CD1c-positive myeloid dendritic cell (primary cell): ENCODE data around the gene PFDN6.
A peak's percentile ranks its signal among the peaks of the same experiment; 100 is the strongest.

Source experiments
- DNase-seq: peaks from one replicate; pipeline ENCODE4 v3.0.0-alpha.2; 2016; ENCODE audit errors: extremely low spot score

Gene PFDN6

DNA sequence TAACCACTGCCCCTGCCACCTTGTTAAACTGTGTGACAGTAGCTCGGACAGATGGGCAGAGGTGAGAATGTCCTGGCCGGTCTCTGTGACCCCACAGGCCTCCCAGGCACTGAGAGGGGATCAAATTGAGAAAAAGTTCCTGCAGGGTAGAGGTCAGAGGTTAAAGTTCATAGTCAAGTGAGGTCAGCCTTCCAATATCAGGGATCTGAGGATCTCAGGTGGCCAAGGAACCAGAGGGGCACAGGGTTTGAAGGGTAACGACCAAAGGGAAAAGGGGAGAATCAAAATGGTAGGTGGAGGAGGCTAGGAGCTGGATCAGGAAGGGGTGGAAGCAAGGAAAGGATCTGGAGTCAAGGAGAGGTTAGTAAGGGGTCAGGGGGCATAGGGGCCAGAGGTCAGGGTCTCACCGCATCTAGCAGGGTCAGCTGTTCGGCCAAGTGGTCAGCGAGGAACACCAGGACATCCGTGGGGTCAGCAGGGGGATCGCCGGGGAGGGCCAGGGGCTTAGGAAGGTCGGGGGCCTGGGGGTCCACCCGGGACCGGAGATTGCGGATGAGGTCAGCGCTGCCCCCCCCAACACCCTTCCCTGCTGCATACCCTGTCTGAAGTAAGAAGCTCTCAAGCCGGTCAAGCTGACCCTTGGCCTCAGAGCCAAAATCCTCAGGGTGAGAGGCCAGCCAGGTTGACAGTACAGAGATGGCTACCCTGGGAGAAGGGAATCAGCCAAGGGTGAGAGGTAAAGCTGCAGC lies 6.4 kb downstream of the PFDN6 start:
- DNase-seq, result no peak

DNA sequence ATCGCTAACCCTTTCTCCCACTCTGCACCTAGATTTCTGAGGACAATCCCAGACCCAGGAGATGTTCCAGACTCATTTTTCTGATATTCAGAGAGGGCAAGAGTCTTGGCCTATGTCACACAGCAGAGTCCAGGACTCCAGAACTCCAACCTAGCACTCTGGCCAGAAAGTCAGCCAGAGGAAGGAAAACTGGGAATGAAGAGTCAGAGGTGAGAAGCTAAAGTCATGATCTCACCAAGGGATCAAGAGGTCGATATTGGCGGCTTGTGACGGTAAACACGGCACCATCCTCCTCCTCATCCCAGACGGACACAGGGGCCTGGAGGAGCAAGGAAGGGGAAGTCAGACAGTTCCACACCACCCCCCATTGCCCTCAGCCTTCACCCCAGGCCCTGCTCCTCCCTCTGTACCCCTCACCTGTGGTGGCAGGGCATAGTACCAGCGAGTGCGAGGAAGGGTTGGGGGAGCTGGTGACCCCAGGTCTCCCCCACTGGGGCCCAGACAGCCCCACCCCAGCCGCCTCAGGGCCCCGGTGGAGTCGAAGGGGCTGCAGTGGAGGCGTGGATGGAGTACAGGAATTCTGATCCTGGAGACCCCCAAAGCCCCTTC lies 7.5 kb downstream of the PFDN6 start:
- no peak for DNase-seq

DNA sequence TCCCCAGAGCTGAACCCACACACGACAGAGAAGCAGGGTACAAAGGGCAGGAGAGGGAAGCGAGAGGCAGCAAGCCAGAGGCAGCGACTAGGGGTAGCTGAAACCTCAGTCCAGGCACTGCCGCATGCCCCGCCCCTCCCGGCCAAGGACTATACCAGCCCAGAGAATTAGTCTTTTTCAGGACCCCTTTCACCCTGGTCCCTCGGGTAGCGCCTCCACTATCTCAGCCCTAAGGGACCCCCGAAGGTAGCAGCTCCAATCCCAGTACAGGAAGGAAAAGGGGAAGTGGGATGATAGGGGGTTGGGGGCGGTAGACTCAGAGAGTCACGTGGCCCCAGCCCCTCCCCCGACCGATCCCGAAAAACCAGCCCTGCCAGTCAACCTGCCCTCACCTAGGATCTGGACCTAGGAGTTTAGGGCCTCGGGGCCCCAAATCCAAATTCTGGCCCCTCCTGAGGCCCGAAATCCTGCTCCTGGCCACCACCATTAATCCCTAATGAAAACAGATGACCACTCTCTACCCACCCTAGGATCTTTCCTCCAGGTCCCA lies 8.1 kb downstream of the PFDN6 start:
- peak; percentile 48 for DNase-seq

DNA sequence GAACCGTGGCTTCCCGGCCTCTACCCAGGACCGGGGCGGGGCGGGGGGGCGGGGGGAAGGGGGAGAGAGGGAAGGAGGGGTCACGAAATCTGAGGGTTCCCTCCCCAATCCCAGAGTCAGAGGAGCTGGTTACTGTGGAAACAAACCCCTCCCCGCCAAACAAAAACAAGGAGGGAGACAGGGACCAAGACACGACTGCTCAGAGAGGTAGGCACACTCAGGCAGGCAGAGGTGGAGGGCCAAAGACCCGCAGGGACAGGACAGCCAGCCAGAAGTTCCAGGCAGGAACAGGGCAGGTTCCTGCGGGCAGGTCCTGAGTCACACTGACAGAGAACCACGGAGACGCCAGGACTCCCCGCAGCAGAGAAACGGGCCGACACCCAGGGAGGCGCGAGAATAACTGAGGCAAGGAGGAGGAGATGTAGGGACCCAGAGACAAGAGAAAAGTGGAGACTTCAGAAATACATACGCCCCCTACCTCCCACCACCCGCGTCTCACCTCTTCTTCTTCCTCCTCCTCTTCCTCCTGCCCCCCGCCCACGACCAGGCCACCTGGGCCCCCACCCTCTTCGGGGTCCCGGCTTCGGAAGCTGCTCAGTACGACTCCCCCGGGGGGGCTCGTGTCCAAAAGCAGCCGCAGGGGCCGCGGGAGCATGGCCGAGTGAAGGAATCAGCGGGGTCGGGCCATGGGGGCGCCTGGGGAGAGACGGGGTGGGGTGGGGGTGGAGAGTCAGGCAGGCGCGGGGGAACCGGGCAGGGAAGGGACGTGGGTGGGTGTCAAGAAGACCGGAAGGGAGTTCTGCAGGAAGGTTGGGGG lies 8.8 kb downstream of the PFDN6 start:
- DNase-seq, result peak; percentile 88

DNA sequence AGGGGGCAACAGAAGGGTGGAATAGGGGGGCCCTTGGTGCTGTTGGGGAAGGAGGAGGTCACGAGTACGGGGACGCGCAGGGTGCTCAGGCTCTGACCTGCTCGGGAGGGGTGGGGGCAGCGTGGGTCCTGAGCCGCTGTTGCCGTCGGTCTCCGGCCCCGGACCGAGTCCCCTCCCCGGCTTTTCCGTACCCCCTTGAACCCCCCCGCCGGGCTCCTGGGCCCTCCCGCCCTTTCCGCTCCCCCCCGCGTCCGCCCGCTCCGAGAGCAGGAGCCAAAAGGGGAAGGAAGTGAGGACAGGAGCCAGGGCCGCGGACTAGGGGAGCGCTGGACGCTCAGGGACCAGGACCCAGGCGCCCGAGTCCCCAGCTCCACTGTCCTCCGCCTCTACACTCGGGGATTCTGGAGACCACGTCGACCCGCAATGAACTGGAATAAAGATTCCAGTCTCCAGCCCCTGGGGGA lies 9.4 kb downstream of the PFDN6 start, which contains the start of gene RGL2:
TSS of gene RGL2 (minus strand) at position 170 of the 464 bp plus-strand sequence. CDS start 332 bp downstream, outside the sequence.
- peak; percentile 77 for DNase-seq

DNA sequence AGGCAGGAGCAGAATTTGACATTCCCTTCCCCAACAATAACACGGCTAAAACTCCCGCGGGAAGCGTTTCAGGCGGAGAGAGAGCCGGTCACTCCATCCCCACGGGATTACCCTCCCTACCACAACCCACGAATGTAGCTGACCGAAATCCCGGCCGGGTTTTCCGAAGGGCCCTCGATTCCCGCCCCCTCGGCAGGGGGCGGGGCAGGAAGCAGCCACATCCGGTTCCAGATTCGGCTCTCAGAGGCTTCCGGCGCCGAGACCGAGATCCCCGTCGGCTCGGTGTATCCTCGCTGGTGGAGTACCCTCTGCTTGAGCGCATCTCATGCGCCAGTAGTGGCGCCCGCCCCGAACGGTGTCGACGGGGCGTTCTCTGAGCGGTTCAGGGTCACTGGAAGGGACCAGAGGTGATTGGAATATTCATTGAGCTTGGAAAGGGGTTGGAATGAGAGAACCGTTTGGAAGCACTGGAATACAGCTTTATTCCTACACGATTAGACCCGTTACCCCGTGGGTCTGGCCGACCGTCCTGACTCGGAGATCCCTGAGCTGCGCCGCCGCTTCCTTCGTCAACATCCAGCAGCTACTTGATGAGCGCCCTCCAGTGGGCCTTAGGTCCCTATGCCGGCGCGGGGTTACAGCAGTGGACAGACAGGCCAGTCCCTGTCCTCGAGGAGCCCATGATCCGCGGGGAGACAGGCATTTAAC lies 10.0 kb downstream of the PFDN6 start:
- DNase-seq, result peak; percentile 96

DNA sequence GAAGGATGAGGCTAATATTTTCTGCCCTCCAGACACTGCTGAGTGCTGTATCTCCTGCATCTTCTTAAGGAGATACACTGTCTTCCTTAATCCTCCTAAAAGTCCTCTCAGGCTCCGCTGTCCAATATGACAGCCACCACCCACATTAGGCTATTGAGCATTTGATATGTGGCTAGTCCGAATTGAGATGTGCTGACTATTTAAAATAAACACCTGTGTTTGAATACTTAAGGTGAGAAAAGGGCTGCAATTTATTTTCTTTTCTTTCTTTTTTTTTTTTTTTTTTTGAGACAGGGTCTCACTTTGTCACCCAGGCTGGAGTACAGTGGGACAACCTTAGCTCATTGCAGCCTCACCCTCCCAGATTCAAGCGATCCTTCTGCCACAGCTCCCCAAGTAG lies 12.5 kb downstream of the PFDN6 start:
- DNase-seq, result no peak

DNA sequence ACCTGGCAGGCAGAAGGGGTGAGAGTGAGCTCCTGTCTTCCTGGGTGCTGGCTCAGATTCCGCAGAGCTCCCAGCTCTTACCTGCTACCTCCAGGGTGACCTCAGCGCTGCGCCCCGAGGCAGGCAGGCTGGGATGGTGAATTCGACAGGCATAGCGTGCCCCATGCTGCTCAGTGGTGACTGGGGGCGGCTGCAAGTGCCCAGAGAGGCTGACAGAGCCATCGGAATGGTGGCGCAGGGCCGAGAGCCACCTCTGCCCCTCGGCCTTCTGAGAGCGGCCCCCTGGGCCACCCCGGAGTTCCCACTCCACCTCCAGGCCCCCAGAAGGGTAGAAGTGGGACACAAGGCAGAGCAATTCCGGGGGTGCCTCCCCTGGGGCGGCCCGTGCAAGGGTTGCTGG lies 14.8 kb downstream of the PFDN6 start:
- no peak for DNase-seq

DNA sequence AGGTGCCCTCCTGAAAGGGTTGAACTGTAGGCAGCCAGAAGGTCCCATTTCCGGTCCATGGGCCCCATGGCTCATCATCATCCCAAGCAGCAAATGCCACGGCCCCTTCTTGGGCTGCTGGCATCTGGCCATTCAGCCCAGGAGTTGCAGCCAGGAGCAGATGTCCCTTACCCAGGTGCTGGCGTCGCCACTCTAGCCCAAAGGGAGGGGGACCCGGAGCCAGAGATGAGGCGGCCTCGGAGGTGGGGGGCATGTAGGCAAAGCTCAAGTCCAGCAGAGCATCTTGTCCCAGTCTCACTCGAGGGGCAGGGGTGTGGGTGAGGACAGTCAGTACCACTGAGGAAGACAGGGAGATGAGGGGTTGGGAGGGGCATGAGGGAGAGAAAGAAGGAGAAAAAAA lies 15.7 kb downstream of the PFDN6 start:
- DNase-seq, result no peak

DNA sequence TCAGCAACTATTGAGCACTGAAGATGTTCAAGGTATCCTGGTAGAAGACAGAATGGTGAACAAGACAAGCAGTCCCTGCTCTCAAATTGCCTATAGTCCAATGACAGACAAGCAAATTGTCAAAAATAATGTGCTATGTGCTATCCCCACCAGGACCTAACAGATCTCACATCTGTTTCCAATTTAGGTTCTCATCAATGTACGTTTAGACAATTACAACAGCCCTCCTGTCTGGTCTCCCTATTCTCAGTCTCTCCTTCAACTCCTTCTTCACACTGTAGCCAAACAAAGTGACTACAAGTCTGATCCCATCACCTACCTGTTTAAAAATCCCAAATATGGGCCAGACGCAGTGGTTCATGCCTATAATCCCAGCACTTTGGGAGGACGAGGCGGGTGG lies 17.0 kb downstream of the PFDN6 start:
- no peak for DNase-seq

DNA sequence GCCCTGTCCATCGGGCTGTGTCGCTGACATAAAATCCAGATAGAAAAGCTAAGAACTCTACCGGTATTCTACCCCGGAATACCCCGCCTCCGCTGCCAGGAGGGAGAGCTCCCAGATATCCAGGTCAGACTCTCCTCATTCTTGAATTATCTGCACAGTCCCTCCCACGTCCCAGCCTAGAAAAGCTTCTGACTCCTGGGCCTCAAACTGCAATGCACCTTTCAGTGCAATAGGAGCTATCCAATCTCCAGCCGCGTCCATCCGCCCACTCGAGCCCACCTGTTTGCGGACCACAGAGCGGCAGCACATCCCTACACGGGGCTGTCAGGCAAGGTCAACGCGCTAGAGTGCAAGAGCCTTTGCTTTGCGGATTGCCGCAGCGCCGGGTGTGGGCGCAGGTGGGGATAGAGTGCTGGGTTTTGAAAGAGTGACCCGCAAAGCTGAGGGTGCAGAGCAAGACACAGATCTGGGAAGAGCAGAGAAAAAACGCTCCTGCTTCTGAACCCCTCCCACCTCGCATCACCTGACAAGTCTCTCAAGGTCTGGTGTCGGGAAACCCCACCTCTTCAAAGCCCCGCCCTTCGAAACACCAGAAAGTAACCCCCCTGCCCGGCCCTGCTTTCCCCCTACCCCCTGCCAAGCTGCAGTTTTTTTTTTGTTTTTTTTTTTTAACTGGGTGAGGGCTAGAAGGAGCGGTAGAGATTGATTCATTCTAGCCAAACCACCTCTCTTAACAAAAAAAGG lies 23.1 kb downstream of the PFDN6 start:
- DNase-seq, result peak; percentile 78

DNA sequence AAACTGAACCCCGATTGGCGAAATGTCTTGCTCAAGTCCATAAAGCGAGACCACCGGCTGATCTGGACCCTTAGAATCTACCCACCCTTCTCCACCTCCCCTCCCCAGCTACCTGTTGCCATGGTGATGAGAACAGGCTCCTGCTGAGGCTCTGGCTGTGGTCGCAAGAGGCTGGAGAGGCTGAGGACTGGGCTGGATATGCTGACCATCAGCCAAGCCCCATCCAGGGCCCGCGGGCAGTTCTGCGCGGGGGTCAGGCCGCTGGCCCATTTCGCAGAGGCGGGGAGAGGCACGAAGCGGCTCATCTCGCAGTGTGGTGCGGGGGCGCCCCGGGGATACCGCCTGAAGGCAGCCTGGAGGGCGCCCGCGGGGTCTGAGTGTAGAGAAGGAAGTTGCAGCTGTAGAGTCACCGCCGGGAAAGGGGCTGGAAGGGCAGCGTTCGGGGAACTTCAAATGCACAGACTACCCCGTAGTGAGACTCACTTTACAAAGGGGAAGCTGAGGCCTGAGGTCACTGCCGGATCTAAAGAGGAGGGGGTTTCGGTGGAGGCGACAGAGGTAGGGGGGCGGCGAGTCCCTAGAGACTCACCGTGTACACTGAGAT lies 23.8 kb downstream of the PFDN6 start:
- DNase-seq, result peak; percentile 91

DNA sequence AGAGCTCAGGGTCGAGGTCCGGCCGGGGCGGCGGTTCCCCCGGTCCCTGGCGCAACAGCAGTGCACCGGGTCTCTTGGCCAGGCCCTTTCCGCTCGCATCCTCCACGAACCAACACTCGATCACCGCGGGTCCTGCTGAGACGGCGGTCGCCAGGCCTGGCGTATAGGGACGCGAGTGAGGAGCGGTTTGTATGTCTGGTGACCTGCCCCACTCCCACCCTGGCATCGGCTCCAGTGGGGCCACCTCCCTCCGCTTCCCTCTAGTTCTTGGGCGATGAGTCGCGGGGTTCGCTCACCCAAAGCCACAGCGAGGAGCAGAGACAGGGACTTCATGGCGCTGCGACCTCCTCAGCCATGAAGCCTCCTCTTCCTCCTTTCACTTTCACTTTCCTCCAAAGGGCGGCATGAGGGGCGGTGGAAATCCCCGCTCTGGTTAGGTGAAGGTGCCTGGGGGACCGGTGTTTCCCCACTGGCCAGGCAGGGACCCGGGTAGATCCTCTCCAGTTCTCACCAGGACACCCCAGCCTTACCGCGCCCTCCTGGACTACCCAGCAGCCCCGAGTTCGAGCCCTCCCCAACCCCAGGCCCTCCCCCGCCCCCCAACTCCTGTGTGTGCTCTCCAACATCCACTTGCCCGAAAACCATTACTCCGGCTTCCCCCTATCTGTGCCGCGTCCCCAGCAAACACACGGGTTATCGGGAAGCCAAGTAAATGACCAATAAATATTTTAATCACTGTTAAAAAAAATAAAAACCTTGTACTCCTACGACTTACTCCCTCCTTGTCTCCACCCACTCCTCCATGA lies 24.5 kb downstream of the PFDN6 start, which contains the start of gene TAPBP:
TSS of gene TAPBP (minus strand) at position 370 of the 806 bp plus-strand sequence. CDS start at position 333, 37 bp downstream.
- peak; percentile 84 for DNase-seq

DNA sequence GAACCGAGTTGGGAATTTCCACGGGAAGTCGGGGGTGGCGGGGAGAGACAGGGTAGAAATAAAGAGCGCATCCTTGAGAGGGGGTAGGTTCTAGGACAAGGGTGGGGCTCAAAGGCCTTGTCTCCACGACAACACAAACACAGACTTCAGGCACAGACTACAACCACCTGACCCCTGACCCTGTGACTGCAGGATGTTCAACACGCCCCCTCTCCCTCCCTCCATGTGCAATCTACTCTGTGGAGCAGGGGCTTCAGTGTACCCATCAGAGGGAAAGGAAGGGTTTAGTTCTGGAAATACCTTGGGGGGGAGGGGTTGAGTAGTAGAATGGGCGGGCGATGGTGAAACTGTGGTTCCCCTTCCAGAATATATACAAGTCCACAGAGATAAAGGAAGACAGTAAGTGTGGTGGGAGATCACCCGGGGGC lies 25.1 kb downstream of the PFDN6 start:
- DNase-seq, result peak; percentile 91

DNA sequence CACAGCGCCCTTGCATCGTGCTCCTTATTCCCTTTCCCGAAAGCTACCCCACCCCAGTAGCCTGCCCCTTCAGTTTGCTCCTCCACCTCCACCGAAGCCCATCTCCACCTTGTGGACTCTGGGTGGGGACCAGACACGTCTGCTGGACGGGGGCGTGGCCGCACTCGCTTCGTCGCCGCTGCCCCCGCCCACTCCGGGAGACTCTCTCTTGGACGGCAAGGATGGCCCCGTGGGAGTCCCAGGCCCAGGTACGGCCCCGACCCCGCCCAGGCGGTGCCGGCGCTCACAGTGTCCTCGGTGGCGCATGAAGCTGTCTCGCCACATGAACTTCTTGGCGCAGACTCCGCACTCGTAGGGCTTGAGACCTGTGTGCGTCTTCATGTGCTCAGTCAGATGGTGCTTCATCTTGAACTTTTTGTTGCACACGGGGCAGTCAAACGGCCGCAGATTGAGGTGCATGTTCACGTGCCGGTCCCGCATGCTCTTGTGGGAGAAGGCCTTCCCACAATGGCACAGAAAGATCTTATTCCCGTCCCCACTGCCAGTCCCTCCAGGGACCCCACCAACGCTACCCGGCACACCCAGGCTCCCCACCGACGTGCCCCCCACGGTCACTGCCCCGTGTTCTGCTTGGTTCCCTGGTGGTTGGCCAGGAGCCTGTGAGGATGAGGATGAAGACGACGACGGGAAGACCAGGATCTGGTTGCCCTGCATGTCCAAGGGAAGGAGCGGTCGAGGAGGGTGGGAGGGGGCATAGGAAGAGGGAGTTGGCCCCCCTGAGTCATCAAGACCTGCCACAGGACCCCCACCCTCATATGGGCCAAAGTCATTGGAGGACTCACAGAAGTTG lies 25.8 kb downstream of the PFDN6 start:
- DNase-seq, result no peak

DNA sequence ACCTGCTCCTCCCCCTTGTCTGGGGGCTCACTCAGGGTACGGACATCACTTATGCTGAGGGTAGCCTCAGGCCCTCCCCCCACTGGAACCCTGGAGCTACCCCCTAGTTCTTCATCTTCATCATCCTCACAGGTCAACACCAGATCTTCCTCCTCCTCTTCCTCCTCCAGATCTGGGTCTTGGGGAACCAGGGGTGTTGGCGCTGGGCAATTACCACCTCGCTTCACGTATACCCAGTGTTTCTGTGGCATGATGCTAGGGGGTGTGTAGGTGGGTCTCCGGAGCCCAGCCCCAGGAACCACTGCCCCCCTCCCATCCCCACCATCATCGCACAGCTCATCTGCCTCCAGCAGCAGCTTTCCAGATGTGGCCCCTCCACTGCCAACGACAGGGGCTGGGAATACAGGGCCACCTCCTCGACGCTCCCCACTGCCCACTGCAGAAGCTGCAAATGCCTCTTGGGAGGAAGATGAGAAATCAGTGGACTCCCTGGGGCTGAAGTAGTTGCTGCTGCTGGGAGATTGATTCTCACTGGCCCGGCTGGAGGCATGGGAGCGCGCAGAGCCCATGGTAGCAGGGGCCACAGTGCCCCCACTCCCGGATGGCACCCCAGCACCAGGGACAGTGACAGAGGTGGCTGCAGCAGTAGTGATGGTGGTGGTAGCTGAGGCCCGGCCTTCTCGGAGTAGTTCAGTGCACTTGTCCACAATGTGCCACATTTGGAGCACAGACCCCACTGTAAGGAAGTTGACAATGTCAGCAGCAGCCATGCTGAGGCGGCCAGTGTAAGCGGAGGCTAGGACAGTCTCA lies 26.6 kb downstream of the PFDN6 start:
- DNase-seq, result no peak

DNA sequence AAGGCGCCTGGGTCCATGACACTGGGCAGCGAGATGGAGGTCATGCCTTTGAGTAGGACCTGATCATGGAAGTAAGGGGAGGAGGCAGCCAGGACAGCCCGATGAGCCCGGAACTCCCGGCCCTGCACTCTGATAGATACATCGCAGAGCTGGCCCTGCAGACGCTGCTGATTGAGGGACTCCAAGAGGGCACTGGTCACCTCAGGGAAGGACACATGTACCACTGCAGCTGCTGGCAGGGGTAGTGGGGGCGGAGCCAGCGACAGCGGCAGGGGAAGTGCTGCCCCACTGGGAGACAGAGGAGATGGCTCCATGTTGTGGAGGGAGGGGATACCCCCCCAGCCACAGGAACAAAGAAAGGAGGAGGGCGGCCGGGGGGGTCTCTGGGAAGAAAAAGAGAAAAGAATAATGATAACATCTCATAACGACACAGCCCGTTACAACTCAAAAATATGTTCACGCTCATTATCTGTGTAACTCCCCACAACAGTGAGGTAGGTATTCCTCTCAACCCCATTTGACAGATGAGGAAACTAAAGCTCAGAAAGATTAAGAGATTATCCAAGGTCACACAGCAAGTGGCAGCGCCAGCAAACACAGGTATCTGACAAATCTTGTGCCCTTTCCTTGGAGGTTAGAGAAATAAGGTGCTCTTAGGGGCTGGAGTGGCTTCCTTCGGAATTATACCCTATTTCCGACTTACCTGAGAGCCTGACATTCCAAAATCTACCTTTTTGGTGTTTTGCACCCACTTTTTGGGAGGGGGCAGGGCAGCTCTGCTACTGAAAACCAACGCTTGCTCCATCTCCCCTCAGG lies 27.4 kb downstream of the PFDN6 start:
- DNase-seq, result no peak
